Measurements from ENCODE around the gene APOBEC3B.

DNA sequence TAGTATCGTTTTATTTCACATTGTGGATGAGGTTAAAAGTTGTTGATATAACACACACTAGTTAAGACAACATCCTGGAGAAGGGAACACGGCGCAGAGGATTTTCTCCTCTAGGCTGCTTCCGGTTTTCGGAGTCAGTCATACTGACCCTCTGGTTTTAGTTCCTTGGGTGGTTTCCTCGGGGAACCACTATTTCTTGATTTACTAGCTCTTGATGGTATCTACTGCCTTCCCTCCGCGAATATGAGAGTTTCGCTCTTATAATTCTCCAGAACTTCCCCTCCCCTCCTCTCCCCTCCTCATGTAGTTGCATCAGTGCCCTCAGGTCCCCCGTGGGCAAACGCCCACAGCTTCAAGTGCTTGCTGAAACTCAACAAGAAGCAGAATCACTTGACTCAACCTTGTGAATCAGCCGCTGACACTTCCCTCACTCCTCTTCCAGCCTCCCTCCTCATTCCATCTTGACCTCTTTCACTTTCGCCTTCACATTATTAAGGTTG lies 40.6 kb upstream of the APOBEC3B start:
- no peak for TF ChIP-seq RARB (CRISPR knock-in tag; IDR thresholded peaks at IDR 0.05)
- no peak for TF ChIP-seq ISL1 (CRISPR knock-in tag; IDR thresholded peaks at IDR 0.05)
- TF ChIP-seq PPARA (CRISPR knock-in tag; IDR thresholded peaks at IDR 0.05; ENCODE audit: borderline replicate concordance): no peak
- TF ChIP-seq OSR1 (CRISPR knock-in tag; IDR thresholded peaks at IDR 0.05): no peak
- TF ChIP-seq TCF4 (CRISPR knock-in tag; IDR thresholded peaks at IDR 0.05; ENCODE audit: borderline replicate concordance): no peak
- TF ChIP-seq ZNF565 (CRISPR knock-in tag; conservative IDR thresholded peaks at IDR 0.05; ENCODE audit: low read depth): no peak
- TF ChIP-seq ARNTL (CRISPR knock-in tag; IDR thresholded peaks at IDR 0.05; ENCODE audit: borderline replicate concordance, low read depth): no peak
- TF ChIP-seq ZFP3 (CRISPR knock-in tag; IDR thresholded peaks at IDR 0.05): no peak
- TF ChIP-seq ESRRG (CRISPR knock-in tag; IDR thresholded peaks at IDR 0.05): no peak
